Measurements from ENCODE around the gene GPX2.

DNA sequence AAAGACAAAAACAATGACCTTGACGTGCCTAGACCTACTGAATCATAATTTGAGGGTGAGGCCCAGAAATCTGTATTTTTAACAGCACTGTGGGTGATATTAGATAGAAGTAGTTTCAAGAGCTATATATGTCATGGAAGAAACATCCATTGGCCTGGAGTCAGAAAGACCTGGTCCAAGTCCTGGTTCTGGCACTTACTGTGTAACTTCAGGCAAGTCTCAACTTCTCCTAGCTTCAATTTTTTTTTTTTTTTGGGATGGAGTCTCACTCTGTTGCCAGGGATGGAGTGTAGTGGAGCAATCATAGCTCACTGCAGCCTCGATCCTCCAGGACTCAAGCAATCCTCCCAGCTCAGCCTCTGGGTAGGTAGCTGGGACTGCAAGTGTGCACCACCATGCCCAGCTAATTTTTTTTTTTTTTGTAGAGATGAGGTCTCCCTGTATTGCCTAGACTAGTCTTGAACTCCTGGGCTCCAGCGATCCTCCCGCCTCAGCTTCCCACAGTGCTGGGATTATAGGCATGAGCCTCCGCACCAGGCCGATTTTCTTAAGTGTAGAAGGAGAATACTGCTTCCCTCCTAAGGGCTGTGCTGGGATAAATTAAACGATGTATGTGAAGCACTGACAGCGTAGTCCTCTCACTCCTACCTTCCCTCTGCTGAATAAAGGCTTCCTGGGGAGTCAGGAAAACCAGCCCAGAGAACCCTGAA, 14.3 kb upstream of the GPX2 start:
- TF ChIP-seq CTCF (IDR thresholded peaks at IDR 0.05) (no peak), POLR2A (IDR thresholded peaks at IDR 0.05) (no peak)
